HEK293 (cell line): Measurements from ENCODE around the gene SYNGR1.

Source experiments
- HOXA7 ChIP-seq: sonication (generic); formaldehyde crosslinking; IDR thresholded peaks from 2 replicates; pipeline ENCODE4 v1.8.1; 2022; ENCODE audit warnings: missing genetic modification reagents, borderline replicate concordance
- PRDM2 ChIP-seq: fragments of 450-650 bp; formaldehyde crosslinking; IDR thresholded peaks from 2 replicates; pipeline ENCODE4 v1.5.1; 2016; ENCODE audit warnings: missing biosample characterization, missing genetic modification characterization, borderline replicate concordance
- TCF7L2 ChIP-seq: IDR thresholded peaks from 2 replicates; pipeline ENCODE4 v1.6.1; 2011; ENCODE audit warnings: low read depth, mild to moderate bottlenecking, inconsistent platforms, low read length, moderate library complexity, borderline replicate concordance
- ZBTB7A ChIP-seq: fragments of 450-650 bp; formaldehyde crosslinking; IDR thresholded peaks from 2 replicates; pipeline ENCODE4 v1.5.1; 2016; ENCODE audit warnings: low read depth, missing biosample characterization, missing genetic modification characterization
- ZNF155 ChIP-seq: fragments of 450-650 bp; formaldehyde crosslinking; IDR thresholded peaks from 2 replicates; pipeline ENCODE4 v1.5.1; 2016; ENCODE audit warnings: missing biosample characterization, missing genetic modification characterization
- ZNF239 ChIP-seq: fragments of 450-650 bp; formaldehyde crosslinking; IDR thresholded peaks from 2 replicates; pipeline ENCODE4 v1.5.1; 2016; ENCODE audit warnings: missing biosample characterization, missing genetic modification characterization
- ZNF513 ChIP-seq: fragments of 450-650 bp; IDR thresholded peaks from 2 replicates; pipeline ENCODE4 v1.5.1; 2018; ENCODE audit warnings: missing biosample characterization, missing genetic modification characterization
- ZNF521 ChIP-seq: fragments of 450-650 bp; formaldehyde crosslinking; IDR thresholded peaks from 2 replicates; pipeline ENCODE4 v1.5.1; 2017; ENCODE audit warnings: missing biosample characterization, mild to moderate bottlenecking, missing genetic modification characterization
- ZNF555 ChIP-seq: fragments of 450-650 bp; formaldehyde crosslinking; conservative IDR thresholded peaks from 2 replicates; pipeline ENCODE4 v1.5.1; 2017; ENCODE audit warnings: missing biosample characterization, mild to moderate bottlenecking, missing genetic modification characterization, inconsistent platforms
- ZNF830 ChIP-seq: fragments of 450-650 bp; IDR thresholded peaks from 2 replicates; pipeline ENCODE4 v1.5.0; 2018; ENCODE audit warnings: missing biosample characterization, missing genetic modification characterization, low read depth, mild to moderate bottlenecking, moderate library complexity
- TF ChIP-seq, protein P1 (sequence below): fragments of 450-650 bp; formaldehyde crosslinking; IDR thresholded peaks from 2 replicates; pipeline ENCODE4 v1.5.1; 2016; ENCODE audit warnings: missing biosample characterization, missing genetic modification characterization
- TF ChIP-seq, protein P2 (sequence below): sonication (generic); formaldehyde crosslinking; IDR thresholded peaks from 2 replicates; pipeline ENCODE4 v1.8.1; 2022; ENCODE audit warnings: mild to moderate bottlenecking, moderate library complexity, missing genetic modification reagents
- TF ChIP-seq, protein P3 (sequence below): fragments of 450-650 bp; formaldehyde crosslinking; IDR thresholded peaks from 2 replicates; pipeline ENCODE4 v1.5.1; 2017; ENCODE audit warnings: missing biosample characterization, missing genetic modification characterization
- TF ChIP-seq, protein P4 (sequence below): fragments of 450-650 bp; formaldehyde crosslinking; conservative IDR thresholded peaks from 2 replicates; pipeline ENCODE4 v1.5.1; 2016; ENCODE audit warnings: low read depth, missing biosample characterization, missing genetic modification characterization

DNA sequence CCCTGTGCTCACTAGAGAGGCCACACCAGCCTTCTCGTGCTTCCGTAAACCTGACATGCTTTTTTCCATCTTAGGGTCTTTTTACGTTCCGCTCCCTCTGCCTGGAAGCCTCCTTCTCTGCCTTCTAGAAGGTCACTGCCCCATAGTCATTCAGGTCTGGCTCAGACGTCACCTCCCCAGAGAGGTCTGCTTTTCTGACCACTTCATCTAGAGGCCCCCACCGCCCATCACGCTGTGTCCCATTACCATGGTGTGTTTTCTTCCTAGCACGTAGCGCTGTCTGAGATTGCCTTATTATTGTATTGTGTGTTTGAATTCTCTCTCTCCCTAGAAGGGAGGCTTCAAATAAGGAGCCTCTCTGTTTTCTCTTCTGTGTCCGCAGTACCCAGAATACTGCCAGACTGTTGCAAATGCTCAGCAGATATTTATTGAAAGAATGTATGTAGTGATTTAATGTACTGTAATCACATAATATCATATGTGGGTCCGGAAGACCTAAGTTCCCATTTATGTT is 59.8 kb downstream of the SYNGR1 start:
- TF ChIP-seq ZNF239 (tag by site-specific recombination): no peak
- TF ChIP-seq ZNF521: no peak
- TF ChIP-seq, protein P1, sequence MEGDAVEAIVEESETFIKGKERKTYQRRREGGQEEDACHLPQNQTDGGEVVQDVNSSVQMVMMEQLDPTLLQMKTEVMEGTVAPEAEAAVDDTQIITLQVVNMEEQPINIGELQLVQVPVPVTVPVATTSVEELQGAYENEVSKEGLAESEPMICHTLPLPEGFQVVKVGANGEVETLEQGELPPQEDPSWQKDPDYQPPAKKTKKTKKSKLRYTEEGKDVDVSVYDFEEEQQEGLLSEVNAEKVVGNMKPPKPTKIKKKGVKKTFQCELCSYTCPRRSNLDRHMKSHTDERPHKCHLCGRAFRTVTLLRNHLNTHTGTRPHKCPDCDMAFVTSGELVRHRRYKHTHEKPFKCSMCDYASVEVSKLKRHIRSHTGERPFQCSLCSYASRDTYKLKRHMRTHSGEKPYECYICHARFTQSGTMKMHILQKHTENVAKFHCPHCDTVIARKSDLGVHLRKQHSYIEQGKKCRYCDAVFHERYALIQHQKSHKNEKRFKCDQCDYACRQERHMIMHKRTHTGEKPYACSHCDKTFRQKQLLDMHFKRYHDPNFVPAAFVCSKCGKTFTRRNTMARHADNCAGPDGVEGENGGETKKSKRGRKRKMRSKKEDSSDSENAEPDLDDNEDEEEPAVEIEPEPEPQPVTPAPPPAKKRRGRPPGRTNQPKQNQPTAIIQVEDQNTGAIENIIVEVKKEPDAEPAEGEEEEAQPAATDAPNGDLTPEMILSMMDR (tag by site-specific recombination): no peak
- TF ChIP-seq ZNF555 (tag by site-specific recombination): no peak
- no peak for TF ChIP-seq HOXA7 (CRISPR knock-in tag)
- TF ChIP-seq ZNF513: no peak
- no peak for TF ChIP-seq ZBTB7A (tag by site-specific recombination)
- TF ChIP-seq, protein P2, sequence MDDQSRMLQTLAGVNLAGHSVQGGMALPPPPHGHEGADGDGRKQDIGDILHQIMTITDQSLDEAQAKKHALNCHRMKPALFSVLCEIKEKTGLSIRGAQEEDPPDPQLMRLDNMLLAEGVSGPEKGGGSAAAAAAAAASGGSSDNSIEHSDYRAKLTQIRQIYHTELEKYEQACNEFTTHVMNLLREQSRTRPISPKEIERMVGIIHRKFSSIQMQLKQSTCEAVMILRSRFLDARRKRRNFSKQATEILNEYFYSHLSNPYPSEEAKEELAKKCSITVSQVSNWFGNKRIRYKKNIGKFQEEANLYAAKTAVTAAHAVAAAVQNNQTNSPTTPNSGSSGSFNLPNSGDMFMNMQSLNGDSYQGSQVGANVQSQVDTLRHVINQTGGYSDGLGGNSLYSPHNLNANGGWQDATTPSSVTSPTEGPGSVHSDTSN (CRISPR knock-in tag): no peak
- no peak for TF ChIP-seq PRDM2 (tag by site-specific recombination)
- TF ChIP-seq ZNF155 (tag by site-specific recombination): no peak
- TF ChIP-seq, protein P3, sequence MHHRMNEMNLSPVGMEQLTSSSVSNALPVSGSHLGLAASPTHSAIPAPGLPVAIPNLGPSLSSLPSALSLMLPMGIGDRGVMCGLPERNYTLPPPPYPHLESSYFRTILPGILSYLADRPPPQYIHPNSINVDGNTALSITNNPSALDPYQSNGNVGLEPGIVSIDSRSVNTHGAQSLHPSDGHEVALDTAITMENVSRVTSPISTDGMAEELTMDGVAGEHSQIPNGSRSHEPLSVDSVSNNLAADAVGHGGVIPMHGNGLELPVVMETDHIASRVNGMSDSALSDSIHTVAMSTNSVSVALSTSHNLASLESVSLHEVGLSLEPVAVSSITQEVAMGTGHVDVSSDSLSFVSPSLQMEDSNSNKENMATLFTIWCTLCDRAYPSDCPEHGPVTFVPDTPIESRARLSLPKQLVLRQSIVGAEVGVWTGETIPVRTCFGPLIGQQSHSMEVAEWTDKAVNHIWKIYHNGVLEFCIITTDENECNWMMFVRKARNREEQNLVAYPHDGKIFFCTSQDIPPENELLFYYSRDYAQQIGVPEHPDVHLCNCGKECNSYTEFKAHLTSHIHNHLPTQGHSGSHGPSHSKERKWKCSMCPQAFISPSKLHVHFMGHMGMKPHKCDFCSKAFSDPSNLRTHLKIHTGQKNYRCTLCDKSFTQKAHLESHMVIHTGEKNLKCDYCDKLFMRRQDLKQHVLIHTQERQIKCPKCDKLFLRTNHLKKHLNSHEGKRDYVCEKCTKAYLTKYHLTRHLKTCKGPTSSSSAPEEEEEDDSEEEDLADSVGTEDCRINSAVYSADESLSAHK (tag by site-specific recombination): no peak
- TF ChIP-seq TCF7L2: no peak
- TF ChIP-seq ZNF830 (tag by site-specific recombination): no peak
- TF ChIP-seq, protein P4, sequence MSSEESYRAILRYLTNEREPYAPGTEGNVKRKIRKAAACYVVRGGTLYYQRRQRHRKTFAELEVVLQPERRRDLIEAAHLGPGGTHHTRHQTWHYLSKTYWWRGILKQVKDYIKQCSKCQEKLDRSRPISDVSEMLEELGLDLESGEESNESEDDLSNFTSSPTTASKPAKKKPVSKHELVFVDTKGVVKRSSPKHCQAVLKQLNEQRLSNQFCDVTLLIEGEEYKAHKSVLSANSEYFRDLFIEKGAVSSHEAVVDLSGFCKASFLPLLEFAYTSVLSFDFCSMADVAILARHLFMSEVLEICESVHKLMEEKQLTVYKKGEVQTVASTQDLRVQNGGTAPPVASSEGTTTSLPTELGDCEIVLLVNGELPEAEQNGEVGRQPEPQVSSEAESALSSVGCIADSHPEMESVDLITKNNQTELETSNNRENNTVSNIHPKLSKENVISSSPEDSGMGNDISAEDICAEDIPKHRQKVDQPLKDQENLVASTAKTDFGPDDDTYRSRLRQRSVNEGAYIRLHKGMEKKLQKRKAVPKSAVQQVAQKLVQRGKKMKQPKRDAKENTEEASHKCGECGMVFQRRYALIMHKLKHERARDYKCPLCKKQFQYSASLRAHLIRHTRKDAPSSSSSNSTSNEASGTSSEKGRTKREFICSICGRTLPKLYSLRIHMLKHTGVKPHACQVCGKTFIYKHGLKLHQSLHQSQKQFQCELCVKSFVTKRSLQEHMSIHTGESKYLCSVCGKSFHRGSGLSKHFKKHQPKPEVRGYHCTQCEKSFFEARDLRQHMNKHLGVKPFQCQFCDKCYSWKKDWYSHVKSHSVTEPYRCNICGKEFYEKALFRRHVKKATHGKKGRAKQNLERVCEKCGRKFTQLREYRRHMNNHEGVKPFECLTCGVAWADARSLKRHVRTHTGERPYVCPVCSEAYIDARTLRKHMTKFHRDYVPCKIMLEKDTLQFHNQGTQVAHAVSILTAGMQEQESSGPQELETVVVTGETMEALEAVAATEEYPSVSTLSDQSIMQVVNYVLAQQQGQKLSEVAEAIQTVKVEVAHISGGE (tag by site-specific recombination): no peak
